Fibroblast of villous mesenchyme (primary cell): ENCODE data around the gene ZBTB16. TPM values are rescaled to one million over a fixed set of nuclear protein-coding genes. Genes with fewer than 3 reads are reported as not detected.

Source experiments
- DNase-seq: peaks from one replicate; pipeline ENCODE4 v3.0.0-alpha.2; 2010; ENCODE audit warnings: low read depth
- H3K4me3 ChIP-seq: 2 replicates; pipeline ENCODE4 v1.5.1; 2011; ENCODE audit warnings: low read depth, mild to moderate bottlenecking, low read length
- CTCF ChIP-seq: IDR thresholded peaks from 2 replicates; pipeline ENCODE4 v1.5.1; 2012; ENCODE audit warnings: low read depth, mild to moderate bottlenecking, low read length; ENCODE audit not compliant: insufficient read depth
- total RNA-seq: library from RNA; depleted of rRNA; stranded (reverse); fragments of >200 nt; gene quantifications from 2 replicates; pipeline ENCODE4 v1.2.3, GENCODE V29; 2012

Gene ZBTB16
- total RNA-seq, 1 donor: 0.86 TPM

GRCh38 chr11:114145166-114145775 is 85.8 kb downstream of the ZBTB16 start:
- no peak for TF ChIP-seq CTCF
- peak; percentile 58 for DNase-seq
- no peak overlapping the region for H3K4me3 ChIP-seq

- DNase-seq: peak; percentile 92
- TF ChIP-seq CTCF: no peak
- no peak overlapping the region for H3K4me3 ChIP-seq
Observed at GRCh38 chr11:114147375-114148012, 88.0 kb downstream of the ZBTB16 start.

GRCh38 chr11:114148013-114148382 is 88.5 kb downstream of the ZBTB16 start:
- TF ChIP-seq CTCF: no peak
- no peak overlapping the region for H3K4me3 ChIP-seq
- DNase-seq: no peak

DNA sequence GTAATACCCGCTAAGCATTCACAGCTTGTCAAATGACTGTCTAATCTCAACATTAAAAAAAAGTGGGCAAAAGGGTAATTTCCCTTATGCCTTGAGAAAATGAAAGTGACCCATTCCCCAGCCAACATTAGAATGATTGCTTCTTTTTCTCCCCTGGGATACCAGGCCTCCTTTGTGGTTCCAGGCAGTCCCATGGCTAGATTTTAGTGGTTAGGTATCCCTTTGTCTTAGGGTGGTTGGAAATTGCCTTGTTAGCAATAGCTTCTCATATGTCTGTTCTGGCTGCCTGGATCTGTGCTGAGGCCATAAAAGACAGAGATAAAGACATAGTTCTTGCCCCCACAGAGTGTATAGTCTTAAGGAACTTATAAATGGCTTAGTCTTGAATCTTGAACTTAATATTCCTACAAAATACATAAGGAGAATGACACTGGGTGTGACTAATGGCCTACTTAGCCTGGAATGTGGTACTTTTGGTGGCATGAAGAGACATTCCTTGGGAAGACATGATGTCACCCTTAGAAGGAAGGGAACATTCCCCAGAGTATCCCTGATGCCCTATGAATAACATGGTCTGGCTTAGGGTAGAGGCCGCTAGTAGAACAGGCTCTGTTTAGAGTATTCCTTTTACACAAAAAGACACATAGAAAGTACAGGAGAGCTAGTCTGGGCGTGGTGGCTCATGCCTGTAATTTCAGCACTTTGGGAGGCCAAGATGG is 90.3 kb downstream of the ZBTB16 start:
- no peak overlapping the region for H3K4me3 ChIP-seq
- TF ChIP-seq CTCF: no peak
- peak; percentile 64 for DNase-seq

- no peak for DNase-seq
- no peak overlapping the region for H3K4me3 ChIP-seq
- TF ChIP-seq CTCF: no peak
Observed at GRCh38 chr11:114150671-114151070, 91.2 kb downstream of the ZBTB16 start.

- no peak for DNase-seq
Observed at GRCh38 chr11:114151631-114152030, 92.1 kb downstream of the ZBTB16 start.

More at GRCh38 chr11:114151631-114152030, 92.1 kb downstream of the ZBTB16 start:
- no peak overlapping the region for H3K4me3 ChIP-seq
- no peak for TF ChIP-seq CTCF
